ENCODE data around the gene FAM228B.
"Not testable (repeated sequence)": the region's sequence is repeated elsewhere in the genome, so short reads cannot be mapped to it uniquely, and the experiment has no call there.

Gene FAM228B

DNA sequence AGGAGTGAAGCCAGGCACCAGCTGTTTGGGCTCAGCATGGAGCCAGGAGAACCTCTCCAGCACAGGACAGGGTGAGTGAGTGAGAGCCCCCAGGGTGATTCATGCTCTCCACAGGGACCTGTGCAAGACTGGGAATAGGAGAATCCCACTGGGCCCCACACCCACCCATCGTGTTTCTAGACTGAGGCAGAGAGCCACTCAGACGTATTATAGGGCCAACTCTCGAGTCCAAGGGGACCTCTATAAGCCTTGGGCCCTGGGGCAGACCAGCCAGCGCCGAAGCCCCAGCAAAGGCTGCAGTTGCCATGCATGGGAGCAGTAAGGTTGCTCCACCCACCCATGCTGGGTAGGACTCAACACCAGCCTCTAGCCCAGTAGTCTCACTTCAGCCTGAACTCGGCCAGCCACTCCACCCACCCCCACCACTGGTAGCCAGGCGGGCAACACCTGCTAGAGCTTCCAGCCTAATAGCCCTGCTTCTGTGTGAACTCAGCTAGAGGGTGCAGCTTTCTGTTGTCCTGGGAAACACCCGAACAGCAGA is 19.1 kb upstream of the FAM228B start:
- DNase-seq: no peak

DNA sequence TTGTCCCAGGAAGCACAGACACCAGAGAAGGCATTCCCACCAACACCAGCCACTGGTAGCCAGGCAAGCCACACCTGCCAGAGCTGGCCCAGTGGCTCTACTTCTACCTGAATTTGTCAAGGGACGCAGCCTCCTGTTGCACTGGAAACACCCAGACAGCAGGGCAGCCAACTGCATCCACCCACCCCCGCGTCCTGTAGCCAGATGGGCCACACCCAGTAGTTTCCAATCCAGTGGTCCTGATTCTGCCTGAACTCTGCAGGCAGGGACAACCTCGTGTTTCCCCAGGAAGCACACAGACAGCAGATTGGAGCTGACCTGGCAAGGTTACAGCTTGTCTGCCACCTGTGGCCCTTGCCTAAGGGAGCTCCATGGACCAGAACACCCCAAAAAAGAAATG is 18.4 kb upstream of the FAM228B start:
- DNase-seq: no peak

GRCh38 chr2:24105816-24106215 is 17.5 kb upstream of the FAM228B start:
- no peak for DNase-seq

GRCh38 chr2:24106786-24107185 is 16.5 kb upstream of the FAM228B start:
- no peak for DNase-seq

- no peak for DNase-seq
These were observed 15.9 kb upstream of the FAM228B start for GRCh38 chr2:24107336-24107735.

- DNase-seq: not testable (repeated sequence)
These were observed 13.8 kb upstream of the FAM228B start for GRCh38 chr2:24109431-24109830.

DNA sequence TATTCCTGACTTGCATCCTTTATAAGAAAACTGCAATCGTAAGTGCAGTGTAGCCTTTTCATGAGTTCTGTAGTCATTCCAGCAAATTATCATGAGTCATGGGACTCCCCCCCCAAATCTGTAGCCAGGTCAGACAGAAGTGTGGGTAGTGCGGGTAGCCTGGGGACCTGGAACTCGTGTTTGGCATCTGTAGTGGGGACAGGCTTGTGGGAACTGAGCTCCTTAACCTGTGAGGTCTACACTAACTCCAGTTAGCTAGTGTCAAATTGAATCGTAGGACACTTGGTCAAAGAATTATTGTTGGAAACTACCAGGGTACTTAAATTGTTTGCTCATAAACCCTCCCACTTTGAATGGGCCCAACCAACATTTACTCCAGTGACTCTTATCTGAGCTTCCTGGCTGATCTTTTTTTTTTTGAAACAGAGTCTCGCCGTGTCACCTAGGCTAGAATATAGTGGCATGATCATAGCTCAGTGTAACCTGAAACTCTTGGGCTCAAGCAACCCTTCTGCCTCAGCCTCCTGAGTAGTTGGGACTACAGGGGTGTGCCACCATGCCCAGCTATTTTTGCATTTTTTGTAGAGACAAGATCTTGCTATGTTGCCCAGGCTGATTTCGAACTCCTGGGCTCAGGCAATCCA is 12.5 kb upstream of the FAM228B start:
- no peak for DNase-seq

DNA sequence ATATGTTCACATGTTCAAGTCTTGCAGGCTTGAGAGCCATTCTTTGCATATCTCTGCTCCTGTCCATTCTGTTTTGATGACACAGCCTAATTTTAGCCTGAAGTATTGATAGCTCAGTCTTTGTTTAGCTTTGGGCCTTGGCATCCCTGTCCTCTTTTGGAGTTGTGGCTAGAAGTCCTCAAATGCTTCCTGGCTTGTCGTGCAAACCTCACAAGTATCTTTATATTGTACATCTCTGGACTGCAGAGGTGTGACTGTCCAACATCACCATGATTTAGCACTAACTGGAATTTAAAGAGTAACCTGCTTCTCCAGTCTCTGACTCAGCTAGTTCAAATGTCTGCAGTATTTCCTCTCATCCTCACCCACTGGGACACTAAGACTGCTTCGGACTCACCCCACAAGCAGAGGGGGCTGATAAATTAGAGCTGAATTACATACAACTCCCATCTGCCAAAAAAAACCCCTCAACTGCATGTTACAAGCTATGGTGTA is 11.8 kb upstream of the FAM228B start:
- DNase-seq: no peak

DNA sequence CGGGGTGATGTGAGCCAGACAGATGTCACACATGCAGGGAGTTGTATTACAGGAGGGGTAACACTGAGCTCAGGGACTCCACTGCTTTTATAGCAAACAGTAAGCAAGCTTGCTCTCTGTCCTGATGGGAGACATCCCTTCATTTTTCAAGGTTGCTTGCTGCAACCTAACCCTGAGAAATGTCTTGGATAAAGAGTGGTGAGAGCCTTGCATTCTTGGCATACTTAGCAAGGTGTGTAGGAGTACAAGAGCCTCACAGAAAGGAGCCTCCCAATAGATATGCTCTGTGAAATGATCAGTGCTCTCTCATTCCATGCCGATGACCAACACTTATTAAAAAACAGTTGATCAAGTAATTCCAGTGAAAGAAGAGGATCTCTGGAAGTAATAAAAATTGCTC is 8.2 kb upstream of the FAM228B start:
- DNase-seq: no peak

DNA sequence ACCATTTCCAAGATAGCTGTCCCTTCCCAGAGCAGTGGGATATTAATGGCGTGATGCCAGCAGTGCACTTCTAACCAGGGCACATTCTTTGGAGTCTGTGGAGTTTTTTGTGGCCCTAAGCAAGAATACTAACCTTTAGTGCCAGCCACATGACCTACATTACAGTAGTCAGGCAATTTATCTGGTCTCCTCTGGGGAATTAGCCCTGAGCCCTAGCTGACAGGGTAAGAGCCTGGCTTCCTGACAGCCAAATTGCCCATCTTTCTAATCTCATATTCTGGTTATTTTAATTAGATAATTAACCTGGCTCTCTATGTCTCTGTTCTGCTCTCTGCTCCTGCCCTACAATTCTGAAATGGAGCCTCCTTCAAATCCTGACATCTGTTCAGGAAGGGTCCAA is 5.4 kb upstream of the FAM228B start:
- no peak for DNase-seq

DNA sequence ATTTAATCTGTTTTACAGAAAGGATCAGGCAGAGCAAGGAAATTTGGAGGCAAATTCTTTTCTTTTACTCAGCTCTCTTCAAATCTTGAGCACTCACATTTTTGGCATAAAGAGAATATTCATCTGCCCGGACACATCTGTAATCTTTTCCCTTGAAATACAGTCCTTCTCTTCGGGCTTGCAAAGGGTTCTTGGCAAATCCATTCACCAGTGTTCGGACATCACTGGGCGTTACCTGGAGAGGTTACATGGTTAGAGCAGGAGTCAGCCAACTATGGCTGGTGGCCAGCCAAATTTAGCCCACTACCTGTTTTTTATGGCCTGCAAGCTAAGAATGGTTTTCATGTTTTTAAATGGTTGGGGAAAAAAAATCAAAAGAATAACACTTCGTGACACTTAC is 2.2 kb upstream of the FAM228B start:
- no peak for DNase-seq

- no peak for DNase-seq
These were observed 1.8 kb upstream of the FAM228B start for GRCh38 chr2:24121469-24121868.

- no peak for DNase-seq
These were observed 689 bp upstream of the FAM228B start for GRCh38 chr2:24122366-24123194.

DNA sequence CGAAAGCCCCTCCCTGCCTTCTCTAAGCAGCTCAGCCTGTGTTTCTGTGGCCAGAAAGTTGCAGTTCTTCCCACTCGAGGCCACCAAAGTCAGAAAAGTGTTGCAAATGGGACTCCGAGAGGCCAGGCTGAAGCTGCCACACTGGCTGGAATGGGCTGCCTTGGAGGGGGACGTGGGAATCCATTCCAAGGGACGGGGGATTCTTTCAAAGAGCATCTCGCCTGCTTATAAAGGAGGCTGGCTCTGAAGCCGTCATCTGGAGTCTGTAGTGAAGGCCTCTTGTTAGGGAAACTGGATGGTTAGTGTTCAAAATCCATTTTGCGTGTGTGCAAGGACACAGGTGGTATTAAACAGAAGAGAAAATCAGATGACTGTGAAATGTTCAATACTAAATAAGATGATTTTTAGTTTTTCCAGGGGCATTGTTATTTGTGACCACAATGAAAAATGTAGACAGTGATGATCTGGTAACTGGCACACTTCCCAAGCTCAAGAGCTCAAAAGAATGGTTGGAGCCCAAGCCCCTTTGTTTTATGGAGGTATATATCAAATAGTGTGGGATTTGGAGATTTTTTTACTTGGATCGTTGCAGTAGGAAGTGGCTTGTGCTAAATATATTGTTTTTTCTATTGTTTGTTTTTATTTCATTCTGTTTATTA is 782 bp downstream of the FAM228B start:
- DNase-seq: no peak

GRCh38 chr2:24125956-24126355 is 2.7 kb downstream of the FAM228B start:
- no peak for DNase-seq

DNA sequence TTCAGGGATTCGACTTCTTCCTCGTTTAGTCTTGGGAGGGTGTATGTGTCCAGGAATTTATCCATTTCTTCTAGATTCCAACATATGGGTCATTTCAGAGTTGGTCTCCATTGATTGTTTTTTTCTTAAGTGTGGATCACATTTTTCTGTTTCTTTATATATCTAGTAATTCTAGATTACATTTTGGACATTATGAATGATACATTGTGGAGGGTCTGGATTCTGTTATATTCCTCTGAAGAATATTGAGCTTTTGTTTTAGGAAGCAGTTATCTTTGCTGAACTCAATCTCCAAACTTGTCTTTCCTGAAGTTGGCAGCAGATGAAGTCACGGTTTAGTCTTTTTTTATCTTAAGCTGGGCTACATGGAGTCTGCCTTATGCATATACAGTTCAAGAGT is 9.3 kb downstream of the FAM228B start:
- no peak for DNase-seq

DNA sequence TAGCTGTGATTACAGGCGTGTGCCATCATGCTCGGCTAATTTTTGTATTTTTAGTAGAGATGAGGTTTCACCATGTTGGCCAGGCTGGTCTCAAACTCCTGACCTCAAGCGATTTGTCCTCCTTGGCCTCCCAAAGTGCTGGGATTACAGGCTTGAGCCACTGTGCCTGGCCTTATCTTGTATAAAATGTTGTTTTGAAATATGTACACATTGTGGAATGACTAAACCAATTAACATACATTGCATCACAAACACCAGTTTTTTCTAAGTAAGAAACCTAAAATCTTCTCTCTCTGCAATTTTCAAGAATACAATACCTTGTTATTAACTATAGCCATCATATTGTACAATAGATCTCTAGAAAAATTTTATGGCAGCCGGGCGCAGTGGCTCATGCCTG is 17.0 kb downstream of the FAM228B start:
- DNase-seq: not testable (repeated sequence)

DNA sequence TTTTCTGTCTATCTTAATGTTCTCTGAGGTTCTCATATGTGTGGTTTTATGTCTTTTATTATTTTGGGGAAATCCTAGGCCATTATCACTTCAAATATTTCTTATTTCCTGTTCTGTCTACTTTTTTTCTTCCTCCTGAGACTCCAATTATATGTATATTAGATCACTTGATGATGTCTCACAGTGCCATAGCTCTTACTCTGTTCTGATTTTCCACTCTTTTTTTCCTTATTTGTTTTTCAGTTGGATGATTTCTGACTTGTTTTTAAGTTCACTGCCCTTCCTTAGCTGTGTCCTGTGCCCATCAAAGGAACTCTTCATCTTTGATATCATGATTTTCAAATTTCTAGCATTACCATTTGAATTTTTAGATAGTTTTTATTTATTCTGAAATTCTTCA is 24.1 kb downstream of the FAM228B start:
- DNase-seq: no peak

- no peak for DNase-seq
These were observed 29.3 kb downstream of the FAM228B start for GRCh38 chr2:24152413-24153197.

DNA sequence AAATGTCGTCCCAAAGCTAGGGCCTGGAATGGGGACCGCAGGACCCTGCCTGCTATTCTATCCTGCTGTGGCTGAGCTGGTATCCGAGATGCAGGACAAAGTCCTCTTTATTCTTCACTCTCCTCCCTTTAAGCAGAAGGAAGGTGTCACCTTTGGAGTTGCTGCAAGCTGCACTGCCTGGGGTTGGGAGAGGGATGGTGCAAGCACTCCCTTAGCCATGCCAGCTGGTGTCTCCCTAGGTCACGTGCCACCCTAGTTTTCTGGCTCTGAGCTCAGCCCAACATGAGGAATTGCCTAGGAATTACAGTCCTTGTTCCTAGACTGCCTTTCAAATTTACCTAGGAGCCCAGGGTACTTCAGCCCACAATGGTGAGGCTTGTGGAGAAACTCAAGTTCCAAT is 30.2 kb downstream of the FAM228B start:
- DNase-seq: no peak

DNA sequence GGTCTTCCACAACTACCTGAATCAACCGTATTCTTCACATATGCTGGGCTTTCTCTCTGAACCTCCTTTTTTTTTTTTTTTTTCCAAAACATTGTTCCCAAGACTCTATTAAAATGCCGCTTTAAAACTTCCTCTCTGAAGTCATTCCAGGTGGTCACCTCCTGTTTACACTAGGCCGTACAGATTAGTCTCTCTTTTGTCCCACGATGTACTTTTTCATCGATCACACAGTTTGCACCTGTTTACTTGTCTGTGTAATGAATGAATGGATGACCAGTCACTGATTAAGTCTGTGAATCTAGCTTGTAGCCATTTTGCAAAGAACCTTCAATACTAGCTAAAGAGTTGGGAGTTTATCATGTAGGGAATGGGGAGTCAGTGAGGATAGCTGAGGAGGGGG is 34.9 kb downstream of the FAM228B start:
- DNase-seq: no peak

DNA sequence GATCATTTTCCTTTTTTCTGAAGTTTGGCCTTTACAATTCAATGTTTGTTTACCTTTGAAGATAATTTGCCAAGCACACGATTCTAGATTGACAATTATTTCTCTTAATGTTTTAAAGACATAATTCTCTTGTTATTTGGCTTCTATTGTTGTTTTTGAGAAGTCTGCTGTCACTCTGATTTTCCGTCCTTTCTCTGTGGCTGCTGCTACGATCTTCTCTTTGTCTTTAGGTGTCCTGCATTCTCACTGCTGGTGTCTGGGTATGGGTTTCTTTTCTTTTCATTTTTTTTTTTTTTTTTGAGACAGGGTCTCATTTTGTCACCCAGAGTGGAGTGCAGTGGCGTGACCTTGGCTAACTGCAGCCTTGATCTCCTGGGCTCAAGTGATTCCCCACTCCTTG is 36.4 kb downstream of the FAM228B start:
- no peak for DNase-seq

DNA sequence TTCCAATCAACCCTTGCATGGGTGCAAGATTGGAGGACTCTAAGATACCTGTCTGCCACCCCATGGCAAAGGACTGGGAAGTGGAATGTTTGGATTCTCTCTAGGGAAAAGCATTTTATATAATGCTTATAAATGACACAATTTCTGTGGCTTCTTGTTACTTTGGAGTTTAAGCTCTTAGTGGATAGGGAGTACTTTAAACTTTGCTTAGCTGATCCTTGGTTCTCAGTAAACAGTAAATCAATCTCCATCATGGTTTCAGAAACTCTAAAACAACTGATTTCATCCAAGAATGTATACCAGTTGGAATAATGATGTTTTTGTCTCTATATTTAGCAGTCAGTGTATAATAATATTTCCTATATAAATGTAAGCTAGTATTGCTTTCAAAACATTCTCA is 37.5 kb downstream of the FAM228B start:
- DNase-seq: no peak

All from SIG-M5 (cell line).